GM12878 (cell line): ENCODE data around the gene RSF1. TPM values are rescaled to one million over a fixed set of nuclear protein-coding genes. Genes with fewer than 3 reads are reported as not detected.

Source experiments
- ATAC-seq: fragments of 200-7000 bp; cut with Tn5 transposase; 3 replicates; pipeline ENCODE4 v1.9.1; 2020; ENCODE audit warnings: mild to moderate bottlenecking, moderate library complexity
- BruUV-seq: library from RNA; stranded (reverse); fragments of 400-500 nt; replicated peaks from 2 replicates; lab custom pipeline; 2021; lab: Mats Ljungman, UMichigan
- CTCF ChIA-PET: fragments of 300-600 bp; sonication (Branson Sonifier 250); formaldehyde crosslinking; extraction: SDS; loops from one replicate; lab custom pipeline; 2021; ENCODE audit warnings: inconsistent platforms; lab: Yijun Ruan, JAX
- POLR2A ChIA-PET: fragments of 350-600 bp; formaldehyde crosslinking; extraction: SDS; loops from one replicate; lab custom pipeline; 2021; ENCODE audit warnings: inconsistent platforms; lab: Charles Lee
- RAD21 ChIA-PET: fragments of 300-600 bp; sonication (Branson Sonifier 250); formaldehyde crosslinking; loops from one replicate; lab custom pipeline; 2023; ENCODE audit warnings: antibody characterized with exemption; ENCODE audit not compliant: unreplicated experiment; lab: Charles Lee
- SMC1A ChIA-PET: fragments of 300-600 bp; sonication (Branson Sonifier 250); formaldehyde crosslinking; loops from one replicate; lab custom pipeline; 2023; ENCODE audit not compliant: unreplicated experiment, uncharacterized antibody; lab: Charles Lee
- DNase-seq: peaks from one replicate; pipeline ENCODE4 v3.0.0-alpha.2; 2011; ENCODE audit warnings: low read depth, low spot score
- FAIRE-seq: peaks from 3 replicates; lab custom pipeline; 2011; peaks lifted over from hg19 to GRCh38; lab: Jason Lieb, UNC
- H2AFZ ChIP-seq: 2 replicates; pipeline ENCODE4 v1.6.0; 2011; ENCODE audit warnings: low read depth, low read length, control low read depth; ENCODE audit not compliant: control insufficient read depth
- H3K27ac ChIP-seq: 2 replicates; pipeline ENCODE4 v1.5.1; 2011; ENCODE audit warnings: control low read depth; ENCODE audit not compliant: control insufficient read depth, insufficient read depth
- H3K27me3 ChIP-seq, 2 experiments: replicated peaks in 1 of 2; 2 replicates each; pipeline versions ENCODE4 v1.6.0 to v1.6.1; 2011; ENCODE audit warnings: low read length in 1 of 2; ENCODE audit not compliant: control insufficient read depth in 2 of 2, insufficient read depth in 2 of 2
- H3K36me3 ChIP-seq, 2 experiments: 2 replicates each; pipeline ENCODE4 v1.5.1; 2011; ENCODE audit warnings: low read length in 1 of 2; ENCODE audit not compliant: control insufficient read depth in 2 of 2, insufficient read depth in 2 of 2
- H3K4me1 ChIP-seq: 2 replicates; pipeline ENCODE4 v1.6.1; 2011; ENCODE audit warnings: mild to moderate bottlenecking, low read length, moderate library complexity, mixed read lengths; ENCODE audit not compliant: control insufficient read depth, insufficient read depth
- H3K4me2 ChIP-seq: 2 replicates; pipeline ENCODE4 v1.6.0; 2011; ENCODE audit warnings: control low read depth; ENCODE audit not compliant: control insufficient read depth, insufficient read depth
- H3K4me3 ChIP-seq: fragments of 200-600 bp; sonication (generic); 2 replicates; pipeline ENCODE4 v1.5.1; 2016
- H3K79me2 ChIP-seq: 2 replicates; pipeline ENCODE4 v1.6.0; 2011; ENCODE audit warnings: low read length; ENCODE audit not compliant: control insufficient read depth, insufficient read depth
- H3K9ac ChIP-seq: 2 replicates; pipeline ENCODE4 v1.8.0; 2011; ENCODE audit warnings: low read length, control low read depth, mixed read lengths; ENCODE audit not compliant: control insufficient read depth, insufficient read depth
- H3K9me3 ChIP-seq: replicated peaks from 3 replicates; pipeline ENCODE4 v1.5.1; 2011; ENCODE audit warnings: mild to moderate bottlenecking, low read length; ENCODE audit not compliant: control insufficient read depth, insufficient read depth
- H4K20me1 ChIP-seq: 2 replicates; pipeline ENCODE4 v1.6.0; 2011; ENCODE audit not compliant: control insufficient read depth, insufficient read depth
- BRCA1 ChIP-seq: IDR thresholded peaks from 2 replicates; pipeline ENCODE4 v1.6.1; 2011; ENCODE audit warnings: low read depth, low read length, improper control_type of control experiment
- E2F4 ChIP-seq: IDR thresholded peaks from 2 replicates; pipeline ENCODE4 v1.6.1; 2012; ENCODE audit warnings: low read depth, low read length, improper control_type of control experiment
- POLR2AphosphoS2 ChIP-seq: IDR thresholded peaks from 2 replicates; pipeline ENCODE4 v1.6.1; 2011; ENCODE audit warnings: low read depth, mild to moderate bottlenecking, low read length, improper control_type of control experiment, moderate library complexity
- POLR2AphosphoS5 ChIP-seq: IDR thresholded peaks from 2 replicates; pipeline ENCODE4 v1.6.1; 2011; ENCODE audit warnings: mild to moderate bottlenecking, low read length, inconsistent platforms
- RAD21 ChIP-seq: IDR thresholded peaks from 2 replicates; pipeline ENCODE4 v1.6.1; 2011; ENCODE audit warnings: mild to moderate bottlenecking, low read depth, low read length, moderate library complexity; ENCODE audit not compliant: insufficient read depth
- RBBP5 ChIP-seq: fragments of 200-600 bp; sonication (generic); conservative IDR thresholded peaks from 2 replicates; pipeline ENCODE4 v1.6.1; 2016
- SIN3A ChIP-seq: IDR thresholded peaks from 2 replicates; pipeline ENCODE4 v1.6.1; 2012; ENCODE audit warnings: low read depth, low read length, improper control_type of control experiment
- SMARCA5 ChIP-seq: fragments of 450-650 bp; IDR thresholded peaks from 2 replicates; pipeline ENCODE4 v1.6.1; 2017; ENCODE audit warnings: mild to moderate bottlenecking
- SREBF2 ChIP-seq: IDR thresholded peaks from 2 replicates; pipeline ENCODE4 v1.6.1; 2012; ENCODE audit warnings: mild to moderate bottlenecking, low read length
- ZBTB40 ChIP-seq: fragments of 450-650 bp; IDR thresholded peaks from 2 replicates; pipeline ENCODE4 v1.6.1; 2016; ENCODE audit warnings: mild to moderate bottlenecking, moderate library complexity, borderline replicate concordance
- WGBS: methylation state at CpG from one replicate; pipeline ENCODE4 v1.1.6; 2016; ENCODE audit warnings: low lambda C conversion rate; ENCODE audit not compliant: insufficient replicate concordance, insufficient coverage; ENCODE audit errors: missing lambda C conversion rate; 5-methylcytosine and 5-hydroxymethylcytosine counted together
- in situ Hi-C: fragments of 300-500 bp; cut with MboI; formaldehyde crosslinking; loops from 9 replicates; pipeline ENCODE4 v1.14.3; 2018; ENCODE audit warnings: mixed read lengths
- intact Hi-C: fragments of 100-400 bp; cut with micrococcal nuclease; formaldehyde crosslinking; loops from one replicate; pipeline ENCODE4 v1.14.2; 2022; ENCODE audit not compliant: unreplicated experiment
- polyA plus RNA-seq, 11 experiments: library from polyadenylated mRNA; depleted of rRNA in 4 of 11; unstranded in 6 of 11; stranded (reverse) in 5 of 11; fragments of >200 nt; fragmentation: Nextera tagmentation in 4 of 11; fragmentation: Illumina TruSeq in 1 of 11; extraction: Ambion mirVana in 4 of 11; extraction: Trizol in 1 of 11; gene quantifications; 1 replicate in 1 of 11; 2 replicates in 10 of 11; pipeline versions ENCODE4 v1.2.1 to v1.2.3, GENCODE V29; 2011 to 2016; ENCODE audit warnings: inconsistent platforms in 2 of 11, missing spikeins in 2 of 11, low read depth in 1 of 11
- total RNA-seq, 4 experiments: library from RNA; depleted of rRNA in 3 of 4; stranded (reverse); fragments of >200 nt in 3 of 4; fragmentation: Illumina TruSeq in 1 of 4; extraction: Trizol in 1 of 4; gene quantifications; 2 replicates each; pipeline versions ENCODE4 v1.2.1 to v1.2.3, GENCODE V29; 2013 to 2021
- TF ChIP-seq, protein P1 (sequence below): IDR thresholded peaks from 2 replicates; pipeline ENCODE4 v1.6.1; 2012; ENCODE audit warnings: low read length, inconsistent platforms
- TF ChIP-seq, protein P2 (sequence below): fragments of 450-650 bp; formaldehyde crosslinking; IDR thresholded peaks from 2 replicates; pipeline ENCODE4 v1.4.0; 2020; ENCODE audit warnings: mild to moderate bottlenecking, moderate library complexity

Gene RSF1
- total and polyA plus RNA-seq, 10 of the 15 experiments (the other 5 are each of a cell fraction or from before 2014, with no cell fraction given) = 9.0 to 45.3 (median 30.0) TPM

DNA sequence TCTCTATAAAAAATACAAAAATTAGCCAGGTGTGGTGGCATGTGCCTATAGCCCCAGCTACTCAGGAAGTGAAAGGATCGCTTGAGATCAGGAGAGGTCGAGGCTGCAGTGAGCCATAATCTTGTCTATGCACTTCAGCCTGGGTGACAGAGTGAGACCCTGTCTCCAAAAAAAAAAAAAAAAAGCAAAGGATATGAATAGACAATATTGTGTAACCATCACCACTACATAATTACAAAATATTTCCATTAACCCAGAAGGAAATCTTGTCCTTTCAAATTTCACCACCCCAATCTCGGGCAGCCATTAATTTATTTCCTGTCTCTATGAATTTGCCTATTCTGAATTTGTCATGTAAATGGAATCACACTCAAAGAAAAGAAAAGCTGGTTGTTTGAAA lies 21.2 kb downstream of the RSF1 start:
- ChIA-PET CTCF (no interaction called here), SMC1A (interaction anchor here (1.3 kb wide), 1 partner anchor 10 kb away, joined by 3 read pairs; no protein-coding TSS in a partner anchor), POLR2A (interaction anchor here (1.0 kb wide), 1 partner anchor 12 kb away, joined by 3 read pairs; no protein-coding TSS in a partner anchor), RAD21 (interaction anchor here (0.7 kb wide), 1 partner anchor 11 kb away, joined by 3 read pairs; no protein-coding TSS in a partner anchor)
- H3K9ac ChIP-seq = no peak overlapping the region
- H4K20me1 ChIP-seq = peaks cover 9% of the 10 kb centered on the region; the same call in 1 of the 2 replicates
- H3K27me3 ChIP-seq = no peaks in the 10 kb centered on the region
- DNase-seq (no peak), ATAC-seq (no peak), FAIRE-seq (no peak)
- H3K4me3 ChIP-seq = no peak overlapping the region
- WGBS = 65% methylated on average over 3 of the region's 3 CpGs
- BruUV-seq = no TSS peak
- H3K4me1 ChIP-seq = no peaks in the 10 kb centered on the region
- H3K9me3 ChIP-seq = peaks cover 1% of the 10 kb centered on the region; the same call in 2 of the 3 replicates
- peaks cover 0 to 3% of the 10 kb centered on the region in 2 experiments; a peak in 1 of 4 replicates for H3K36me3 ChIP-seq
- H2AFZ ChIP-seq = no peak overlapping the region
- no peak for TF ChIP-seq ZBTB40
- TF ChIP-seq POLR2AphosphoS5 = no peak
- TF ChIP-seq SREBF2 = no peak
- no peak for TF ChIP-seq SIN3A
- no peak for TF ChIP-seq SMARCA5
- no peak for TF ChIP-seq RBBP5
- TF ChIP-seq RAD21 = no peak
- TF ChIP-seq, protein P1, sequence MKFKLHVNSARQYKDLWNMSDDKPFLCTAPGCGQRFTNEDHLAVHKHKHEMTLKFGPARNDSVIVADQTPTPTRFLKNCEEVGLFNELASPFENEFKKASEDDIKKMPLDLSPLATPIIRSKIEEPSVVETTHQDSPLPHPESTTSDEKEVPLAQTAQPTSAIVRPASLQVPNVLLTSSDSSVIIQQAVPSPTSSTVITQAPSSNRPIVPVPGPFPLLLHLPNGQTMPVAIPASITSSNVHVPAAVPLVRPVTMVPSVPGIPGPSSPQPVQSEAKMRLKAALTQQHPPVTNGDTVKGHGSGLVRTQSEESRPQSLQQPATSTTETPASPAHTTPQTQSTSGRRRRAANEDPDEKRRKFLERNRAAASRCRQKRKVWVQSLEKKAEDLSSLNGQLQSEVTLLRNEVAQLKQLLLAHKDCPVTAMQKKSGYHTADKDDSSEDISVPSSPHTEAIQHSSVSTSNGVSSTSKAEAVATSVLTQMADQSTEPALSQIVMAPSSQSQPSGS = no peak
- no peak for TF ChIP-seq POLR2AphosphoS2
- no peak for TF ChIP-seq BRCA1
- TF ChIP-seq E2F4 = no peak
- TF ChIP-seq, protein P2, sequence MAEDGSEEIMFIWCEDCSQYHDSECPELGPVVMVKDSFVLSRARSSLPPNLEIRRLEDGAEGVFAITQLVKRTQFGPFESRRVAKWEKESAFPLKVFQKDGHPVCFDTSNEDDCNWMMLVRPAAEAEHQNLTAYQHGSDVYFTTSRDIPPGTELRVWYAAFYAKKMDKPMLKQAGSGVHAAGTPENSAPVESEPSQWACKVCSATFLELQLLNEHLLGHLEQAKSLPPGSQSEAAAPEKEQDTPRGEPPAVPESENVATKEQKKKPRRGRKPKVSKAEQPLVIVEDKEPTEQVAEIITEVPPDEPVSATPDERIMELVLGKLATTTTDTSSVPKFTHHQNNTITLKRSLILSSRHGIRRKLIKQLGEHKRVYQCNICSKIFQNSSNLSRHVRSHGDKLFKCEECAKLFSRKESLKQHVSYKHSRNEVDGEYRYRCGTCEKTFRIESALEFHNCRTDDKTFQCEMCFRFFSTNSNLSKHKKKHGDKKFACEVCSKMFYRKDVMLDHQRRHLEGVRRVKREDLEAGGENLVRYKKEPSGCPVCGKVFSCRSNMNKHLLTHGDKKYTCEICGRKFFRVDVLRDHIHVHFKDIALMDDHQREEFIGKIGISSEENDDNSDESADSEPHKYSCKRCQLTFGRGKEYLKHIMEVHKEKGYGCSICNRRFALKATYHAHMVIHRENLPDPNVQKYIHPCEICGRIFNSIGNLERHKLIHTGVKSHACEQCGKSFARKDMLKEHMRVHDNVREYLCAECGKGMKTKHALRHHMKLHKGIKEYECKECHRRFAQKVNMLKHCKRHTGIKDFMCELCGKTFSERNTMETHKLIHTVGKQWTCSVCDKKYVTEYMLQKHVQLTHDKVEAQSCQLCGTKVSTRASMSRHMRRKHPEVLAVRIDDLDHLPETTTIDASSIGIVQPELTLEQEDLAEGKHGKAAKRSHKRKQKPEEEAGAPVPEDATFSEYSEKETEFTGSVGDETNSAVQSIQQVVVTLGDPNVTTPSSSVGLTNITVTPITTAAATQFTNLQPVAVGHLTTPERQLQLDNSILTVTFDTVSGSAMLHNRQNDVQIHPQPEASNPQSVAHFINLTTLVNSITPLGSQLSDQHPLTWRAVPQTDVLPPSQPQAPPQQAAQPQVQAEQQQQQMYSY = no peak
- intact Hi-C loops = no loop called here
- no peak overlapping the region for H3K4me2 ChIP-seq
- H3K27ac ChIP-seq = no peak overlapping the region
- peaks cover 40% of the 10 kb centered on the region for H3K79me2 ChIP-seq
- in situ Hi-C loops = no loop called here
